Esophagus muscularis mucosa (tissue), 4 donors: ENCODE data around the gene OBP2A. TPM values are rescaled to one million over a fixed set of nuclear protein-coding genes. Genes with fewer than 3 reads are reported as not detected.

Experiments
- DNase-seq: peaks from one replicate; pipeline ENCODE4 v3.0.0-alpha.2; 2017; ENCODE audit errors: extremely low spot score
- H3K27ac ChIP-seq, 4 donors: fragments of 200-600 bp; sonication (generic); replicated peaks in 1 of 4; 1 replicate in 3 of 4; 2 replicates in 1 of 4; pipeline ENCODE4 v1.5.1; 2016 to 2019; ENCODE audit warnings: mild to moderate bottlenecking in 1 of 4
- H3K27me3 ChIP-seq, 4 donors: fragments of 200-600 bp; sonication (generic); one replicate each; pipeline versions ENCODE4 v1.5.1 to v1.6.0; 2016 to 2019
- H3K36me3 ChIP-seq, 4 donors: fragments of 200-600 bp; sonication (generic); one replicate each; pipeline ENCODE4 v1.5.1; 2016 to 2019
- H3K4me1 ChIP-seq, 4 donors: fragments of 200-600 bp; sonication (generic); one replicate each; pipeline ENCODE4 v1.5.1; 2016 to 2019
- H3K4me3 ChIP-seq, 4 donors: fragments of 200-600 bp; sonication (generic); 1 replicate in 2 of 4; 2 replicates in 2 of 4; pipeline ENCODE4 v1.5.1; 2016 to 2019; ENCODE audit warnings: mild to moderate bottlenecking in 4 of 4, moderate library complexity in 1 of 4
- H3K9me3 ChIP-seq, 4 donors: fragments of 200-600 bp; sonication (generic); 1 replicate in 3 of 4; 2 replicates in 1 of 4; pipeline ENCODE4 v1.5.1; 2016 to 2019
- CTCF ChIP-seq, 3 experiments: fragments of 200-600 bp in 2 of 3; fragments of 450-650 bp in 1 of 3; sonication (generic) in 2 of 3; IDR thresholded peaks; one replicate each; pipeline ENCODE4 v1.5.1; 2017 to 2019; ENCODE audit warnings: antibody characterized with exemption in 3 of 3, mild to moderate bottlenecking in 2 of 3, moderate library complexity in 1 of 3
- EP300 ChIP-seq: sonication (generic); formaldehyde crosslinking; IDR thresholded peaks from one replicate; pipeline ENCODE4 v1.6.1; 2017; ENCODE audit warnings: antibody characterized with exemption
- POLR2A ChIP-seq: fragments of 450-650 bp; IDR thresholded peaks from one replicate; pipeline ENCODE4 v1.6.1; 2017; ENCODE audit warnings: antibody characterized with exemption, moderate library complexity, mild to moderate bottlenecking, low read depth
- POLR2AphosphoS5 ChIP-seq, 2 donors: sonication (generic); formaldehyde crosslinking; IDR thresholded peaks; one replicate each; pipeline ENCODE4 v1.6.1; 2017; ENCODE audit warnings: antibody characterized with exemption in 2 of 2
- WGBS: methylation state at CpG from one replicate; pipeline ENCODE4 v1.1.5; 2018; 5-methylcytosine and 5-hydroxymethylcytosine counted together
- intact Hi-C: fragments of 100-400 bp; cut with DNase I; formaldehyde crosslinking; loops from one replicate; pipeline ENCODE4 v1.15.1; 2023
- total RNA-seq, 4 donors: library from RNA; depleted of rRNA; stranded (reverse); fragments of >200 nt; gene quantifications; one replicate each; pipeline versions ENCODE4 v1.1.0 to v1.2.1, GENCODE V29; 2016

OBP2A gene
- total RNA-seq, 4 donors from 2014 or later = not detected

- H3K4me1 ChIP-seq = no peaks in the 10 kb centered on the region
- peaks cover 0 to 59% (median 3%) of the 10 kb centered on the region in 4 donors for H3K27me3 ChIP-seq
- peaks cover 0 to 20% (median 12%) of the 10 kb centered on the region in 4 donors for H3K9me3 ChIP-seq
- DNase-seq = no peak
- H3K27ac ChIP-seq = no peak overlapping the region
- TF ChIP-seq POLR2AphosphoS5 (IDR thresholded peaks at IDR 0.05) (no peak), EP300 (no peak), CTCF (IDR thresholded peaks at IDR 0.05) (no peak), POLR2A (no peak)
- H3K36me3 ChIP-seq = no peaks in the 10 kb centered on the region
- 33% methylated on average over 2 of the region's 5 CpGs for WGBS
- intact Hi-C loops = no loop called here
- H3K4me3 ChIP-seq = no peak overlapping the region
Measured at GRCh38 chr9:135592331-135592590, 46.3 kb downstream of the OBP2A start.

GRCh38 chr9:135592625-135593024, 46.7 kb downstream of the OBP2A start:
- 67% methylated on average over 8 of the region's 13 CpGs for whole genome bisulfite sequencing
- Histone ChIP-seq H3K9me3 (peaks cover 0 to 20% (median 12%) of the 10 kb centered on the region in 4 donors), H3K27me3 (peaks cover 0 to 63% (median 3%) of the 10 kb centered on the region in 4 donors), H3K36me3 (no peaks in the 10 kb centered on the region), H3K27ac (no peak overlapping the region), H3K4me3 (no peak overlapping the region), H3K4me1 (no peaks in the 10 kb centered on the region)
- no peak for TF ChIP-seq POLR2A
- TF ChIP-seq EP300 = no peak
- no peak for TF ChIP-seq CTCF (IDR thresholded peaks at IDR 0.05)
- TF ChIP-seq POLR2AphosphoS5 (IDR thresholded peaks at IDR 0.05) = no peak
- DNase-seq = no peak
- intact Hi-C loops = no loop called here

- Histone ChIP-seq H3K27me3 (peaks cover 0 to 53% (median 3%) of the 10 kb centered on the region in 4 donors), H3K36me3 (no peaks in the 10 kb centered on the region), H3K4me1 (no peaks in the 10 kb centered on the region), H3K4me3 (no peak overlapping the region), H3K27ac (no peak overlapping the region), H3K9me3 (peaks cover 0 to 20% (median 12%) of the 10 kb centered on the region in 4 donors)
- no peak for TF ChIP-seq EP300
- no peak for TF ChIP-seq POLR2AphosphoS5 (IDR thresholded peaks at IDR 0.05)
- no peak for TF ChIP-seq POLR2A
- no peak for TF ChIP-seq CTCF (IDR thresholded peaks at IDR 0.05)
- DNase-seq = no peak
- WGBS = 64% methylated on average over 2 of the region's 2 CpGs
- intact Hi-C loops = no loop called here
Measured at GRCh38 chr9:135596211-135596610, 50.3 kb downstream of the OBP2A start.

Other genes starting within 250 kb of the OBP2A start
- gene PPP1R26, start 66.3 kb upstream of the OBP2A start, total RNA-seq = 10 to 100 TPM in 3 of 4 donors, 1 to 10 TPM in 1; 10.0 to 31.1 (median 18.2) TPM
- gene MRPS2, start 45.4 kb upstream of the OBP2A start, total RNA-seq = 10 to 100 TPM; 19.5 to 47.3 (median 37.9) TPM
- gene LCN1, start 24.7 kb upstream of the OBP2A start, total RNA-seq = not detected
- gene PAEP, start 15.6 kb downstream of the OBP2A start, total RNA-seq = not detected
- gene GLT6D1, start 93.4 kb downstream of the OBP2A start, total RNA-seq = not detected
- gene LCN9, start 117.2 kb downstream of the OBP2A start, total RNA-seq = not detected
- gene SOHLH1, start 153.4 kb downstream of the OBP2A start, total RNA-seq = not detected
- under 1 TPM in 2 of 4 donors, not detected in 2; 0.06 to 0.17 TPM for gene KCNT1, start 156.1 kb downstream of the OBP2A start, total RNA-seq